HepG2 (cell line): Measurements from ENCODE around the gene FUT6. TPM values are rescaled to one million over a fixed set of nuclear protein-coding genes. Genes with fewer than 3 reads are reported as not detected.

Experiments
- BHLHE40 ChIP-seq: IDR thresholded peaks from 2 replicates; pipeline ENCODE4 v1.6.1; 2011; ENCODE audit warnings: low read length, improper control_type of control experiment
- CAMTA2 ChIP-seq: sonication (generic); formaldehyde crosslinking; IDR thresholded peaks from 2 replicates; pipeline ENCODE4 v1.4.0; 2020; ENCODE audit warnings: mild to moderate bottlenecking, missing genetic modification reagents, borderline replicate concordance
- FOXJ3 ChIP-seq: sonication (generic); formaldehyde crosslinking; IDR thresholded peaks from 2 replicates; pipeline ENCODE4 v1.4.0; 2020; ENCODE audit warnings: missing genetic modification reagents, mild to moderate bottlenecking, borderline replicate concordance
- KDM5B ChIP-seq: sonication (generic); formaldehyde crosslinking; IDR thresholded peaks from 2 replicates; pipeline ENCODE4 v1.4.0; 2020; ENCODE audit warnings: missing genetic modification reagents, mild to moderate bottlenecking, borderline replicate concordance
- MED13 ChIP-seq: sonication (generic); formaldehyde crosslinking; IDR thresholded peaks from 2 replicates; pipeline ENCODE4 v1.5.0; 2020; ENCODE audit warnings: missing genetic modification reagents
- NFE2 ChIP-seq: sonication (generic); formaldehyde crosslinking; IDR thresholded peaks from 2 replicates; pipeline ENCODE4 v1.4.0; 2020; ENCODE audit warnings: missing genetic modification reagents
- SMC3 ChIP-seq: IDR thresholded peaks from 2 replicates; pipeline ENCODE4 v1.6.1; 2011; ENCODE audit warnings: low read length, improper control_type of control experiment
- TAF15 ChIP-seq: fragments of 200-400 bp; formaldehyde crosslinking; IDR thresholded peaks from one replicate; pipeline ENCODE4 v1.6.1; 2018; ENCODE audit warnings: mild to moderate bottlenecking, low read depth, low read length; ENCODE audit not compliant: poor library complexity, severe bottlenecking
- TARDBP ChIP-seq: sonication (generic); formaldehyde crosslinking; IDR thresholded peaks from 2 replicates; pipeline ENCODE4 v1.8.0; 2022; ENCODE audit warnings: mild to moderate bottlenecking, missing genetic modification reagents
- TEAD2 ChIP-seq: sonication (generic); formaldehyde crosslinking; IDR thresholded peaks from 2 replicates; pipeline ENCODE4 v1.9.0; 2021; ENCODE audit warnings: missing genetic modification reagents
- THAP11 ChIP-seq: IDR thresholded peaks from 2 replicates; pipeline ENCODE4 v1.6.1; 2016; ENCODE audit warnings: missing biosample characterization, missing genetic modification reagents
- TRIM24 ChIP-seq: sonication (generic); formaldehyde crosslinking; IDR thresholded peaks from 2 replicates; pipeline ENCODE4 v1.8.0; 2022; ENCODE audit warnings: mild to moderate bottlenecking, missing genetic modification reagents
- ZBTB2 ChIP-seq: sonication (generic); formaldehyde crosslinking; IDR thresholded peaks from 2 replicates; pipeline ENCODE4 v1.8.0; 2022; ENCODE audit warnings: low read depth, missing genetic modification reagents
- ZNF143 ChIP-seq: sonication (generic); formaldehyde crosslinking; IDR thresholded peaks from 2 replicates; pipeline ENCODE4 v1.4.0; 2020; ENCODE audit warnings: missing genetic modification reagents
- ZNF280D ChIP-seq: sonication (generic); formaldehyde crosslinking; IDR thresholded peaks from 2 replicates; pipeline ENCODE4 v1.5.1; 2020; ENCODE audit warnings: mild to moderate bottlenecking, missing genetic modification reagents
- ZNF501 ChIP-seq: sonication (generic); formaldehyde crosslinking; IDR thresholded peaks from 2 replicates; pipeline ENCODE4 v1.5.1; 2020; ENCODE audit warnings: mild to moderate bottlenecking, moderate library complexity, missing genetic modification reagents
- ZNF547 ChIP-seq: sonication (generic); formaldehyde crosslinking; IDR thresholded peaks from 2 replicates; pipeline ENCODE4 v1.5.1; 2020; ENCODE audit warnings: mild to moderate bottlenecking, missing genetic modification reagents
- ZNF776 ChIP-seq: sonication (generic); formaldehyde crosslinking; IDR thresholded peaks from 2 replicates; pipeline ENCODE4 v1.4.0; 2020; ENCODE audit warnings: mild to moderate bottlenecking, missing genetic modification reagents
- ZNF788 ChIP-seq: sonication (generic); formaldehyde crosslinking; IDR thresholded peaks from 2 replicates; pipeline ENCODE4 v1.5.0; 2020; ENCODE audit warnings: mild to moderate bottlenecking, missing genetic modification reagents, borderline replicate concordance
- polyA plus RNA-seq, 8 experiments: library from polyadenylated mRNA; depleted of rRNA in 3 of 8; stranded (reverse) in 7 of 8; unstranded in 1 of 8; fragments of >200 nt; fragmentation: Illumina TruSeq in 4 of 8; extraction: Trizol in 4 of 8; gene quantifications; 2 replicates each; pipeline versions ENCODE4 v1.2.1 to v1.2.3, GENCODE V29; 2011 to 2016; ENCODE audit warnings: low read depth in 4 of 8, missing spikeins in 1 of 8, mixed read lengths in 1 of 8; ENCODE audit not compliant: insufficient read depth in 1 of 8
- total RNA-seq, 5 experiments: library from RNA; depleted of rRNA; stranded (reverse); fragments of >200 nt; fragmentation: Illumina TruSeq; extraction: Trizol; gene quantifications; 2 replicates each; pipeline ENCODE4 v1.2.3, GENCODE V29; 2016; ENCODE audit warnings: low read depth in 1 of 5
- TF ChIP-seq, protein P1 (sequence below): sonication (generic); formaldehyde crosslinking; IDR thresholded peaks from 2 replicates; pipeline ENCODE4 v1.8.0; 2022; ENCODE audit warnings: mild to moderate bottlenecking, missing genetic modification reagents; ENCODE audit not compliant: insufficient replicate concordance
- TF ChIP-seq, protein P2 (sequence below): sonication (generic); formaldehyde crosslinking; IDR thresholded peaks from 2 replicates; pipeline ENCODE4 v1.4.0; 2020; ENCODE audit warnings: missing genetic modification reagents

FUT6 gene
- total and polyA plus RNA-seq, 2 of the 13 experiments (the other 11 are each of a cell fraction or from before 2014, with no cell fraction given), result 8.2 to 27.7 TPM

DNA sequence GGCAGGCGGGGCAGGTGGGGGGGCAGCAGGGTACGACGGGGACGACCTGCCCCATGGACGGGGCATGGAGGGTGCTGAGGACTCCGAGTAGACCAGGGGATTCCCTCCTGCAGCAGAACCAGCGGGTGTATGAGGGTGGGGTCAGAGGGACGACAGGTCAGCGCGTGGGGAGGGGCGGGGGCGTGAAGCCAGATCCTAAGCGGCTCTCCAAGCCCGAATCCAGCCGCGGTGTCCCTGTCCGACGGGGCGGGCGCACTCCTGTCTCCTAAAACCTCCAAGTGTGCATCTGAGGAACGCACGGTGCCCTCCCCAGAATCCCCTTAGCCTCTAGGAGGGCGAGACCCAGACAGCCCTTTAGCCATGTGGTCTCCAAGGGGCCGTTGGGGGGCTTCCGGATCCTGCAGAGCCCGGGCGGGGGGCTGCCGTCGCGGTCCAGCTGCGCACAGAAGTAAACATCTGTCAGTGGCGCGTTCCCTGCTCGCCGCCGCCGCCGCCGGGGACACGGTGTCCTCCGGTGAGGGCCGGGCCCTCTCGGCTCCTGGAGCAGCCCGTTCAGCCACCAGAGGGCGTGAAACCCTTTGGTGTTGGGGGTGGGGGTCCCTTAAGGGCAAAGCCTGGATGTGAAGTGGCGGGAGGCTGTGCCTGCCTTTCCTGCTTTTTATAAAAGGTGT is 33.9 kb downstream of the FUT6 start (continued):
- TF ChIP-seq, protein P1, sequence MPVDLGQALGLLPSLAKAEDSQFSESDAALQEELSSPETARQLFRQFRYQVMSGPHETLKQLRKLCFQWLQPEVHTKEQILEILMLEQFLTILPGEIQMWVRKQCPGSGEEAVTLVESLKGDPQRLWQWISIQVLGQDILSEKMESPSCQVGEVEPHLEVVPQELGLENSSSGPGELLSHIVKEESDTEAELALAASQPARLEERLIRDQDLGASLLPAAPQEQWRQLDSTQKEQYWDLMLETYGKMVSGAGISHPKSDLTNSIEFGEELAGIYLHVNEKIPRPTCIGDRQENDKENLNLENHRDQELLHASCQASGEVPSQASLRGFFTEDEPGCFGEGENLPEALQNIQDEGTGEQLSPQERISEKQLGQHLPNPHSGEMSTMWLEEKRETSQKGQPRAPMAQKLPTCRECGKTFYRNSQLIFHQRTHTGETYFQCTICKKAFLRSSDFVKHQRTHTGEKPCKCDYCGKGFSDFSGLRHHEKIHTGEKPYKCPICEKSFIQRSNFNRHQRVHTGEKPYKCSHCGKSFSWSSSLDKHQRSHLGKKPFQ (CRISPR knock-in tag), result peak; percentile 61
- peak; percentile 65; the same call in 1 of the 2 replicates for TF ChIP-seq ZNF776 (CRISPR knock-in tag)
- TF ChIP-seq MED13 (CRISPR knock-in tag), result no peak
- peak; percentile 55; the same call in 1 of the 2 replicates for TF ChIP-seq TARDBP (CRISPR knock-in tag)
- TF ChIP-seq TAF15, result no peak
- TF ChIP-seq, protein P2, sequence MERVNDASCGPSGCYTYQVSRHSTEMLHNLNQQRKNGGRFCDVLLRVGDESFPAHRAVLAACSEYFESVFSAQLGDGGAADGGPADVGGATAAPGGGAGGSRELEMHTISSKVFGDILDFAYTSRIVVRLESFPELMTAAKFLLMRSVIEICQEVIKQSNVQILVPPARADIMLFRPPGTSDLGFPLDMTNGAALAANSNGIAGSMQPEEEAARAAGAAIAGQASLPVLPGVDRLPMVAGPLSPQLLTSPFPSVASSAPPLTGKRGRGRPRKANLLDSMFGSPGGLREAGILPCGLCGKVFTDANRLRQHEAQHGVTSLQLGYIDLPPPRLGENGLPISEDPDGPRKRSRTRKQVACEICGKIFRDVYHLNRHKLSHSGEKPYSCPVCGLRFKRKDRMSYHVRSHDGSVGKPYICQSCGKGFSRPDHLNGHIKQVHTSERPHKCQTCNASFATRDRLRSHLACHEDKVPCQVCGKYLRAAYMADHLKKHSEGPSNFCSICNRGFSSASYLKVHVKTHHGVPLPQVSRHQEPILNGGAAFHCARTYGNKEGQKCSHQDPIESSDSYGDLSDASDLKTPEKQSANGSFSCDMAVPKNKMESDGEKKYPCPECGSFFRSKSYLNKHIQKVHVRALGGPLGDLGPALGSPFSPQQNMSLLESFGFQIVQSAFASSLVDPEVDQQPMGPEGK, result peak; percentile 95
- TF ChIP-seq FOXJ3, result peak; percentile 26; the same call in 1 of the 2 replicates
- peak; percentile 29; the same call in 1 of the 2 replicates for TF ChIP-seq THAP11 (CRISPR knock-in tag)
- no peak for TF ChIP-seq TEAD2
- no peak for TF ChIP-seq TRIM24 (CRISPR knock-in tag)
- TF ChIP-seq SMC3, result peak; percentile 58
- no peak for TF ChIP-seq BHLHE40
- peak; percentile 81 for TF ChIP-seq KDM5B (CRISPR knock-in tag)
- TF ChIP-seq ZNF143 (CRISPR knock-in tag), result 0 out of 2 replicates have a peak, but pooled peaks have one; percentile 18
- peak; percentile 70; the same call in 1 of the 2 replicates for TF ChIP-seq ZNF788
- TF ChIP-seq ZBTB2 (CRISPR knock-in tag), result no peak
- TF ChIP-seq CAMTA2 (CRISPR knock-in tag), result 0 out of 2 replicates have a peak, but pooled peaks have one; percentile 56
- peak; percentile 73; the same call in 1 of the 2 replicates for TF ChIP-seq ZNF280D (CRISPR knock-in tag)
- TF ChIP-seq ZNF501, result peak; percentile 86
- no peak for TF ChIP-seq NFE2 (CRISPR knock-in tag)
- peak; percentile 45; the same call in 1 of the 2 replicates for TF ChIP-seq ZNF547 (CRISPR knock-in tag)
